ENCODE results near the gene NAP1L5. TPM values are rescaled to one million over a fixed set of nuclear protein-coding genes. Genes with fewer than 3 reads are reported as not detected.

NAP1L5 gene
- total and polyA plus RNA-seq, 2 experiments from 2014 or later = 2.0 to 2.4 TPM

DNA sequence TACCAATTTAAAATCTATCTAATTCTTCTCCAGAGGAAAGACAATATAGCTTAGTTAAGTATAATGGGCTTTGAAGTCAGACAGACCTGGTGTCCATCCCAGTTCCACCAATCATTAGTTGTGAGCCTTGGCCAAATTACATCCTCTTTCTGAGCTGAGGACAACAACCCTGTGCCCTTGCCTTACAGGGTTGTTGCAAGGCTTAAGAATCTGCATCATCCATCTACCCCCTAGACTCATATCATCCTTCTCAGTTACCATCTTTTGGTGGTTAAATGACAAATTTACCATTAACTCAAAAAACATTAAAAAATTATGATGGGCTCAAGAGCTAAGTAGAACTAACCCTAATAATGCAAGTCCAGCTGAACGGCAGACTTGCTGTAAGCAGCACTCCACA, 51.6 kb downstream of the NAP1L5 start:
- no peaks in the 10 kb centered on the region for H3F3A ChIP-seq (replicated peaks; ENCODE audit: low read depth)
- ATAC-seq (no peak), DNase-seq (ENCODE audit: low spot score) (no peak)
- Mint-ChIP-seq H3K4me1 (peaks cover 40% of the 10 kb centered on the region), H3K36me3 (ENCODE audit: low read depth) (no peaks in the 10 kb centered on the region; the same call in 2 of the 3 replicates), H3K27ac (no peak overlapping the region), H3K4me3 (no peak overlapping the region), H3K27me3 (ENCODE audit: insufficient read depth, low read depth, poor library complexity) (peaks cover 4% of the 10 kb centered on the region), H3K9me3 (peaks cover 4% of the 10 kb centered on the region; the same call in 1 of the 3 replicates)
- no peaks in the 10 kb centered on the region for H3K9me2 ChIP-seq (ENCODE audit: insufficient read depth)
- H3K4me2 ChIP-seq = peak overlapping the region; percentile 45
- H3K4me3 ChIP-seq = no peak overlapping the region
- peak overlapping the region; percentile 93 for H3K27ac ChIP-seq (ENCODE audit: low read depth)
- H3K36me3 ChIP-seq (ENCODE audit: insufficient read depth) = no peaks in the 10 kb centered on the region
- no peaks in the 10 kb centered on the region for H3K79me2 ChIP-seq (replicated peaks; ENCODE audit: insufficient read depth)
- peaks cover 30% of the 10 kb centered on the region for H3K4me1 ChIP-seq (ENCODE audit: insufficient read depth)
- TF ChIP-seq EZH2 (IDR thresholded peaks at IDR 0.05; ENCODE audit: low read depth, unreplicated experiment) = no peak
- no peak for TF ChIP-seq STAT1 (IDR thresholded peaks at IDR 0.05; ENCODE audit: unreplicated experiment)
- TF ChIP-seq ZNF114 (CRISPR knock-in tag; IDR thresholded peaks at IDR 0.05) = no peak
- TF ChIP-seq, protein P1, sequence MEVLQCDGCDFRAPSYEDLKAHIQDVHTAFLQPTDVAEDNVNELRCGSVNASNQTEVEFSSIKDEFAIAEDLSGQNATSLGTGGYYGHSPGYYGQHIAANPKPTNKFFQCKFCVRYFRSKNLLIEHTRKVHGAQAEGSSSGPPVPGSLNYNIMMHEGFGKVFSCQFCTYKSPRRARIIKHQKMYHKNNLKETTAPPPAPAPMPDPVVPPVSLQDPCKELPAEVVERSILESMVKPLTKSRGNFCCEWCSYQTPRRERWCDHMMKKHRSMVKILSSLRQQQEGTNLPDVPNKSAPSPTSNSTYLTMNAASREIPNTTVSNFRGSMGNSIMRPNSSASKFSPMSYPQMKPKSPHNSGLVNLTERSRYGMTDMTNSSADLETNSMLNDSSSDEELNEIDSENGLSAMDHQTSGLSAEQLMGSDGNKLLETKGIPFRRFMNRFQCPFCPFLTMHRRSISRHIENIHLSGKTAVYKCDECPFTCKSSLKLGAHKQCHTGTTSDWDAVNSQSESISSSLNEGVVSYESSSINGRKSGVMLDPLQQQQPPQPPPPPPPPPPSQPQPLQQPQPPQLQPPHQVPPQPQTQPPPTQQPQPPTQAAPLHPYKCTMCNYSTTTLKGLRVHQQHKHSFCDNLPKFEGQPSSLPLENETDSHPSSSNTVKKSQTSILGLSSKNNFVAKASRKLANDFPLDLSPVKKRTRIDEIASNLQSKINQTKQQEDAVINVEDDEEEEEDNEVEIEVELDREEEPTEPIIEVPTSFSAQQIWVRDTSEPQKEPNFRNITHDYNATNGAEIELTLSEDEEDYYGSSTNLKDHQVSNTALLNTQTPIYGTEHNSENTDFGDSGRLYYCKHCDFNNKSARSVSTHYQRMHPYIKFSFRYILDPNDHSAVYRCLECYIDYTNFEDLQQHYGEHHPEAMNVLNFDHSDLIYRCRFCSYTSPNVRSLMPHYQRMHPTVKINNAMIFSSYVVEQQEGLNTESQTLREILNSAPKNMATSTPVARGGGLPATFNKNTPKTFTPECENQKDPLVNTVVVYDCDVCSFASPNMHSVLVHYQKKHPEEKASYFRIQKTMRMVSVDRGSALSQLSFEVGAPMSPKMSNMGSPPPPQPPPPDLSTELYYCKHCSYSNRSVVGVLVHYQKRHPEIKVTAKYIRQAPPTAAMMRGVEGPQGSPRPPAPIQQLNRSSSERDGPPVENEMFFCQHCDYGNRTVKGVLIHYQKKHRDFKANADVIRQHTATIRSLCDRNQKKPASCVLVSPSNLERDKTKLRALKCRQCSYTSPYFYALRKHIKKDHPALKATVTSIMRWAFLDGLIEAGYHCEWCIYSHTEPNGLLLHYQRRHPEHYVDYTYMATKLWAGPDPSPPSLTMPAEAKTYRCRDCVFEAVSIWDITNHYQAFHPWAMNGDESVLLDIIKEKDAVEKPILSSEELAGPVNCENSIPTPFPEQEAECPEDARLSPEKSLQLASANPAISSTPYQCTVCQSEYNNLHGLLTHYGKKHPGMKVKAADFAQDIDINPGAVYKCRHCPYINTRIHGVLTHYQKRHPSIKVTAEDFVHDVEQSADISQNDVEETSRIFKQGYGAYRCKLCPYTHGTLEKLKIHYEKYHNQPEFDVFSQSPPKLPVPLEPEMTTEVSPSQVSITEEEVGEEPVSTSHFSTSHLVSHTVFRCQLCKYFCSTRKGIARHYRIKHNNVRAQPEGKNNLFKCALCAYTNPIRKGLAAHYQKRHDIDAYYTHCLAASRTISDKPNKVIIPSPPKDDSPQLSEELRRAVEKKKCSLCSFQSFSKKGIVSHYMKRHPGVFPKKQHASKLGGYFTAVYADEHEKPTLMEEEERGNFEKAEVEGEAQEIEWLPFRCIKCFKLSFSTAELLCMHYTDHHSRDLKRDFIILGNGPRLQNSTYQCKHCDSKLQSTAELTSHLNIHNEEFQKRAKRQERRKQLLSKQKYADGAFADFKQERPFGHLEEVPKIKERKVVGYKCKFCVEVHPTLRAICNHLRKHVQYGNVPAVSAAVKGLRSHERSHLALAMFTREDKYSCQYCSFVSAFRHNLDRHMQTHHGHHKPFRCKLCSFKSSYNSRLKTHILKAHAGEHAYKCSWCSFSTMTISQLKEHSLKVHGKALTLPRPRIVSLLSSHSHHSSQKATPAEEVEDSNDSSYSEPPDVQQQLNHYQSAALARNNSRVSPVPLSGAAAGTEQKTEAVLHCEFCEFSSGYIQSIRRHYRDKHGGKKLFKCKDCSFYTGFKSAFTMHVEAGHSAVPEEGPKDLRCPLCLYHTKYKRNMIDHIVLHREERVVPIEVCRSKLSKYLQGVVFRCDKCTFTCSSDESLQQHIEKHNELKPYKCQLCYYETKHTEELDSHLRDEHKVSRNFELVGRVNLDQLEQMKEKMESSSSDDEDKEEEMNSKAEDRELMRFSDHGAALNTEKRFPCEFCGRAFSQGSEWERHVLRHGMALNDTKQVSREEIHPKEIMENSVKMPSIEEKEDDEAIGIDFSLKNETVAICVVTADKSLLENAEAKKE (CRISPR knock-in tag; IDR thresholded peaks at IDR 0.05) = no peak
- no peak for TF ChIP-seq ZNF331 (CRISPR knock-in tag; IDR thresholded peaks at IDR 0.05; ENCODE audit: low read depth)
- TF ChIP-seq, protein P2, sequence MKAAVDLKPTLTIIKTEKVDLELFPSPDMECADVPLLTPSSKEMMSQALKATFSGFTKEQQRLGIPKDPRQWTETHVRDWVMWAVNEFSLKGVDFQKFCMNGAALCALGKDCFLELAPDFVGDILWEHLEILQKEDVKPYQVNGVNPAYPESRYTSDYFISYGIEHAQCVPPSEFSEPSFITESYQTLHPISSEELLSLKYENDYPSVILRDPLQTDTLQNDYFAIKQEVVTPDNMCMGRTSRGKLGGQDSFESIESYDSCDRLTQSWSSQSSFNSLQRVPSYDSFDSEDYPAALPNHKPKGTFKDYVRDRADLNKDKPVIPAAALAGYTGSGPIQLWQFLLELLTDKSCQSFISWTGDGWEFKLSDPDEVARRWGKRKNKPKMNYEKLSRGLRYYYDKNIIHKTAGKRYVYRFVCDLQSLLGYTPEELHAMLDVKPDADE (IDR thresholded peaks at IDR 0.05) = no peak
- TF ChIP-seq, protein P3, sequence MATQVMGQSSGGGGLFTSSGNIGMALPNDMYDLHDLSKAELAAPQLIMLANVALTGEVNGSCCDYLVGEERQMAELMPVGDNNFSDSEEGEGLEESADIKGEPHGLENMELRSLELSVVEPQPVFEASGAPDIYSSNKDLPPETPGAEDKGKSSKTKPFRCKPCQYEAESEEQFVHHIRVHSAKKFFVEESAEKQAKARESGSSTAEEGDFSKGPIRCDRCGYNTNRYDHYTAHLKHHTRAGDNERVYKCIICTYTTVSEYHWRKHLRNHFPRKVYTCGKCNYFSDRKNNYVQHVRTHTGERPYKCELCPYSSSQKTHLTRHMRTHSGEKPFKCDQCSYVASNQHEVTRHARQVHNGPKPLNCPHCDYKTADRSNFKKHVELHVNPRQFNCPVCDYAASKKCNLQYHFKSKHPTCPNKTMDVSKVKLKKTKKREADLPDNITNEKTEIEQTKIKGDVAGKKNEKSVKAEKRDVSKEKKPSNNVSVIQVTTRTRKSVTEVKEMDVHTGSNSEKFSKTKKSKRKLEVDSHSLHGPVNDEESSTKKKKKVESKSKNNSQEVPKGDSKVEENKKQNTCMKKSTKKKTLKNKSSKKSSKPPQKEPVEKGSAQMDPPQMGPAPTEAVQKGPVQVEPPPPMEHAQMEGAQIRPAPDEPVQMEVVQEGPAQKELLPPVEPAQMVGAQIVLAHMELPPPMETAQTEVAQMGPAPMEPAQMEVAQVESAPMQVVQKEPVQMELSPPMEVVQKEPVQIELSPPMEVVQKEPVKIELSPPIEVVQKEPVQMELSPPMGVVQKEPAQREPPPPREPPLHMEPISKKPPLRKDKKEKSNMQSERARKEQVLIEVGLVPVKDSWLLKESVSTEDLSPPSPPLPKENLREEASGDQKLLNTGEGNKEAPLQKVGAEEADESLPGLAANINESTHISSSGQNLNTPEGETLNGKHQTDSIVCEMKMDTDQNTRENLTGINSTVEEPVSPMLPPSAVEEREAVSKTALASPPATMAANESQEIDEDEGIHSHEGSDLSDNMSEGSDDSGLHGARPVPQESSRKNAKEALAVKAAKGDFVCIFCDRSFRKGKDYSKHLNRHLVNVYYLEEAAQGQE (IDR thresholded peaks at IDR 0.05; ENCODE audit: unreplicated experiment) = no peak
- TF ChIP-seq, protein P4, sequence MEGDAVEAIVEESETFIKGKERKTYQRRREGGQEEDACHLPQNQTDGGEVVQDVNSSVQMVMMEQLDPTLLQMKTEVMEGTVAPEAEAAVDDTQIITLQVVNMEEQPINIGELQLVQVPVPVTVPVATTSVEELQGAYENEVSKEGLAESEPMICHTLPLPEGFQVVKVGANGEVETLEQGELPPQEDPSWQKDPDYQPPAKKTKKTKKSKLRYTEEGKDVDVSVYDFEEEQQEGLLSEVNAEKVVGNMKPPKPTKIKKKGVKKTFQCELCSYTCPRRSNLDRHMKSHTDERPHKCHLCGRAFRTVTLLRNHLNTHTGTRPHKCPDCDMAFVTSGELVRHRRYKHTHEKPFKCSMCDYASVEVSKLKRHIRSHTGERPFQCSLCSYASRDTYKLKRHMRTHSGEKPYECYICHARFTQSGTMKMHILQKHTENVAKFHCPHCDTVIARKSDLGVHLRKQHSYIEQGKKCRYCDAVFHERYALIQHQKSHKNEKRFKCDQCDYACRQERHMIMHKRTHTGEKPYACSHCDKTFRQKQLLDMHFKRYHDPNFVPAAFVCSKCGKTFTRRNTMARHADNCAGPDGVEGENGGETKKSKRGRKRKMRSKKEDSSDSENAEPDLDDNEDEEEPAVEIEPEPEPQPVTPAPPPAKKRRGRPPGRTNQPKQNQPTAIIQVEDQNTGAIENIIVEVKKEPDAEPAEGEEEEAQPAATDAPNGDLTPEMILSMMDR (conservative IDR thresholded peaks at IDR 0.05; ENCODE audit: low read depth in 2 of 2) = no peak
- TF ChIP-seq CREB1 (CRISPR knock-in tag; IDR thresholded peaks at IDR 0.05; ENCODE audit: low read depth) = no peak
- TF ChIP-seq EZH2phosphoT487 (IDR thresholded peaks at IDR 0.05; ENCODE audit: unreplicated experiment) = no peak
- TF ChIP-seq POLR2AphosphoS5 (IDR thresholded peaks at IDR 0.05; ENCODE audit: low read depth) = no peak
- TF ChIP-seq NANOG (IDR thresholded peaks at IDR 0.05; ENCODE audit: borderline replicate concordance) = no peak
- TF ChIP-seq JUNB (IDR thresholded peaks at IDR 0.05; ENCODE audit: unreplicated experiment) = no peak
- no peaks in the 10 kb centered on the region for H4K20me1 ChIP-seq (replicated peaks; ENCODE audit: insufficient read depth)
- no peak overlapping the region for H2AFZ ChIP-seq
- H3K27me3 ChIP-seq (ENCODE audit: insufficient read depth) = no peaks in the 10 kb centered on the region

Measured in GM23338 (cell line).